Stimulated activated CD4-positive, alpha-beta T cell treated with anti-CD3 and anti-CD28 coated beads, Interleukin-4, amount 100 ng/mL, for 24 hours (primary cell): ENCODE results near the gene THSD4.
"Not testable (repeated sequence)": the region's sequence is repeated elsewhere in the genome, so short reads cannot be mapped to it uniquely, and the experiment has no call there.

ENCODE experiments used
- DNase-seq: peaks from one replicate; pipeline ENCODE4 v3.0.0-alpha.2; 2020

Gene THSD4

GRCh38 chr15:71650603-71651002, 535.3 kb downstream of the THSD4 start:
- DNase-seq = no peak

DNA sequence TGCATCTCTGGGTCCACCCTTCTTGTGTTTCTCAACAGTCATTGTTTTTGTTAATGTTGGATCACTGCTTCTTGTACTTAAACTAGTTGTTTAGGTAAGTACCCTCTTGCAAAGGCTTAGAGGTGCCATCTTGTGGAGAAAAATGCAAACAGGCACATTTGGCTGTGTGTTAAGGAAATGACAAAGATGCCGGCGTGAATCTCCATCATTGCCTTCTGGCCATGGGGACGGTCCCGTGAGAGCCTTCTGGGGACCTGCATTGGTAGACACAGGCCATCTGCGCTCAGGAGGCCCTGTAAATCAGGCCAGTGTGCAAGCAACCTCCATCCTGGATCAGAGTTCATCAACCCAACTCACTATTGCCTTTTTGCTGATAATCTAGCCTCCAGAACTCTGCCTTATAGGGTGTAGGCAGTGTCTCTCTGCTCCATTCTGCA, 536.5 kb downstream of the THSD4 start:
- DNase-seq = no peak

DNA sequence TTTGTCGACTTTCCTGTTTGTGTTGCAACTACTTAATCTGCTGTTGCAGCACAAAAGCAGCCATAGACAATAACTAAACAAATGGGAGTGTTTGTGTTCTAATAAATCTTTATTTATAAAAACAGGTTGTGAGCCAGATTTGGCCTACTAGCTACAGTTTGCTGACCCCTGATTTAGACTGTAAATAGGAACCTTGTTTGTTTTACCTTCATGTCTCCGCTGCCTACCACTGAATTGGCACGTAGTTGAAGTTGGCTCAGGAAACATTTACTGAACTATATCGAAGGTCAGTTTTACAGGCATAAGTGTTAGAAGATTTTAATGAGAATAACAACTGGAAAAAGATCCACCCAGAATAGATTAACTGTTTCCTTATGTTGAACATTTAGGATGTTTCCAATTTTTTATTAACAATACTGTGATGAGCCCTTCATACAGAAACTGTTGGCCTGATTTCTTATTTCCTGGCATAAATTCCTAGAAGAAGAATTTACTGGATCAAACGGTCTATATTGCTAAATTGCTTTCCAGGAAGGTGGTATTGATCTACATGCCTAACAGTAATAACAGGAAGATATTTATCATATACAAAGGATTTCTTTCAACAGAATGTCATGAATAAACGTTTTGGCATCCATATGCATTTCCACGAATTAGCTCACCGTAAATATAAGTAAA, 538.9 kb downstream of the THSD4 start:
- DNase-seq = no peak

DNA sequence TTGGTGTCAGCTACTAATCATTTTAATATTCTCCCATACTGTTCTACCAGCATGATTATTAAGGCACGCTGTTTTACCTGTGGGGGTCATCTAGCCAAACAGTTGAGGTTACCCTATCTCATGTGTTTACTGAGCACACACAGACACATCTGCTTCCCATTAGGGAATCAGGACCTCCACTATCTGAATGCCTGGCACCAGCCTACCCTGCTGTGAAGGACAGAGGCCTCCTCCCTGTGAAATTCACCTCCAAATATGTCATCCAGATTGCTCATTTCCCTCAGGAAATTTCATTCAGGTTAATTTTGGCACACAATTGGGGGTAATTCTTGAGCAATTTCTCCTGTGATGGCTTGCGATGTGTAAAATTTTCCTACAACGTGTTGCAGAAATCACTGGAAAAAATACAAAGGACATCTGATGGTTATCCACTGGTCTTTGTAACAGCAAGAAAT, 539.5 kb downstream of the THSD4 start:
- DNase-seq = no peak

GRCh38 chr15:71656425-71656824, 541.2 kb downstream of the THSD4 start:
- no peak for DNase-seq

GRCh38 chr15:71657141-71657540, 541.9 kb downstream of the THSD4 start:
- DNase-seq = no peak

DNA sequence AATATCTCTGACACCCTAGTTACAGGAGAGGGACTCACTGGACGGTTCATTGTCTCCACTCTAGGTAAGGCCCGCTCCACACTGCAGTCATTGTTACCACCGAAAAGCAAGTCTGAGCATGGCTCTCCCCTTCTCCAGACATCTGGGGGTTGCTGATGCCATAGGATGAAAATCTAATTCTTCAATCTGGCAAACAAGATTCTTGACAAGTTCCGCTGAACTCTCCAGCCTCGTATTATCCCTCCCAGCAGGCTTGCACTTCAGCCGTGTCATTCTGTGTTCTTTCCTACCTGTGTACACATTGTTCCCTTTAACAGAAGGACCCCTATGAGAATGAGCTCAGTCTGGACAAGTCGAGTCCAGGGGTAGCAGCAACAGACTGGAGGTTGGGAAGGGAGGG, 542.8 kb downstream of the THSD4 start:
- no peak for DNase-seq

- DNase-seq = no peak
These were observed 543.8 kb downstream of the THSD4 start for GRCh38 chr15:71658827-71659729.

- no peak for DNase-seq
These were observed 544.4 kb downstream of the THSD4 start for GRCh38 chr15:71659730-71660067.

- DNase-seq = no peak
These were observed 545.2 kb downstream of the THSD4 start for GRCh38 chr15:71660501-71660900.

DNA sequence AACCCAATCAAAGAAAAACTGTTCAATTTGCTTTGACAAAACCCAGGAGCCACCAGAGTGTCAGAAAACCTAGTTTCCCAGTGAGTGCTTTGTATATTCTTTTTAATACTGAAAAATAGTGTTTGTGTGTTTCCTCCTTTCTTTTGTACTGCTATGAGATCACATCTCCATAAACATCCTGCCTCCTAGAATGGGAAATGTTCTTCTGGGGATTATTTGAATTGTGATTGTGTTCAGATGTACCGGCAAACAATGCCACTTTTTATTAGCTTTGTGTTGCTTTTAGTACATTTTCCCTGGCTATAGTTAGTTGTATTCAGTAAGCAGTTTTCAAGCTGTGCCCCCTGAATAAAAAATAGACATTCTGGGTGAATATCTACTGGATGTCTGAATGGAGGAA, 547.0 kb downstream of the THSD4 start:
- DNase-seq = no peak

DNA sequence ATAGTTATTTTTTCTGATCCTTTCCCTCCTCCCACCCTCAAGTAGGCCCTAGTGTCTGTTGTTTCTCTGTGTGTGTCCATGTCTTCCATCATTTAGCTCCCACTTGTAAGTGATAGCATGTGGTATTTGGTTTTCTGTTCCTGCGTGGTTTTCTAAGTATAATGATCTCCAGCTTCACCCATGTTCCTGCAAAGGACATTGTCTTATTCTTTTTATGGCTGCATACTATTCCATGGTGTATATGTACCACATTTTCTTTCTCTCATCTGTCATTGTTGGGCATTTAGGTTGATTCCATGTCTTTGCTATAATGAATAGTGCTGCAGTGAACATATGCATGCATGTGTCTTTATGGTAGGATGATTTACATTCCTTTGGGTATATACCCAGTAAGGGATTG, 549.4 kb downstream of the THSD4 start:
- no peak for DNase-seq

- DNase-seq = no peak
These were observed 551.7 kb downstream of the THSD4 start for GRCh38 chr15:71666763-71667620.

DNA sequence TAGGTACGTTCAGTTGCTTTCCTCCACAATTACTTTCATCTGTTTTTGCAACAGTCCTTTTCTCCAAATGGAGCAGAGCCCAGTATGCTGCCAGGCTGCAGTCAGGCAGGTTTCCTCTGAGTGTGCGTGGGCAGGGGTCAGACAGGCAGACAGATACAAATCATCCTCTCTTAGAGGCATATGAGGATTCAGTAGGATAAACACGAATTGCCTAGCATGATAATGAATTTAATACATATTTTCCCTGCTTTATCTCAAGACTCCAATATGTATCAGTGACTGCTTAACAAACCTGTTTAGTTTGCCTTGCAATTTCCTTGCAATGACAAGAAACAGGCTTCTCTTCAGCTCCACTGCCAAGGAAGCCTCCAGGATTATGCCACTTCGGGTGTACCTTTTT, 554.4 kb downstream of the THSD4 start:
- DNase-seq = no peak

DNA sequence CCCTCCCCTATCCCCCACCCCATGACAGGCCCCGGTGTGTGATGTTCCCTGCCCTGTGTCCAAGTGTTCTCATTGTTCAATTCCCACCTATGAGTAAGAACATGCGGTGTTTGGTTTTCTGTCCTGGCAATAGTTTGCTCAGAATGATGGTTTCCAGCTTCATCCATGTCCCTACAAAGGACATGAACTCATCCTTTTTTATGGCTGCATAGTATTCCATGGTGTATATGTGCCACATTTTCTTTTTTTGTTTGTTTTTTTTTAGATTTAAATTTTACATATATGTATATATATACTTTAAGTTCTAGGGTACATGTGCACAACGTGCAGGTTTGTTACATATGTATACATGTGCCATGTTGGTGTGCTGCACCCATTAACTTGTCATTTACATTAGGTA, 555.0 kb downstream of the THSD4 start:
- not testable (repeated sequence) for DNase-seq

GRCh38 chr15:71674354-71674753, 559.1 kb downstream of the THSD4 start:
- no peak for DNase-seq

DNA sequence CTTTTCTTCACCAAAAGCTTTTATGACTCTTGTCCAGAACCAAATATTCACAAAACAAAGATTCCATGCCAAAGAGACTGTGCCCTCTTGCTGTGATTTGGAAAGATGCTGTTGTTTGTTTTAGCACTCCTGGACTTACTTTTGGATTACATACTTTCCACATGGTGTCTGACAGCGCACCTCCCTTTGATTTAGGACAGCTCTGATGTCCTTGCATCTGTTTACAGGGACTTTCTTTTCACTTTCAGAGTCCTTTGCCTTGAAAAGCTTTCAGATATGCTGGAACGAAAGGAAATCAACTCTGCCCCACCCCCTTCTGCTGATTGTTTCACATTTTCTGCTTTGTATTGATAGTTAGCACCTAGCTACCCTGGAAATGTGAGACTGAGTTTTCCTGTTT, 562.1 kb downstream of the THSD4 start:
- no peak for DNase-seq

GRCh38 chr15:71677766-71678165, 562.5 kb downstream of the THSD4 start:
- no peak for DNase-seq

DNA sequence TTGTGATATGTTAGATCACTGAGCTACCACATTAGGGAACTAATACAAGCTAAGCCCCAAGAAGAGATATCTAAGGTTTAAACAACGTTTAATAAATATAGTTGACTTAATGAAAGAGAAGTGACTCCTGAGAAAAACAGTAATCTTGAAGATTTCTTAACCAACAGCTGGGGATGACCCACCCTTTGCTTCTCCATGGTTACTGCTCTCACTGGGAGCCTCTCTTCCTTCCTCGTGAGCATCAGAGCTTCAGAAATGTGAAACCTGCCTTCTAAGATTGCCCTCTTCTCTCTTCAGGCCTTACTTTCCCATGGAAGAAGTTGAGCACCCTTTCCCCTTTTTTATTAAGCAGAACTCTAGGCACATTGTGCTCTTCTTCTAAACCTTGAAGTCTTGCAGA, 562.9 kb downstream of the THSD4 start:
- no peak for DNase-seq

DNA sequence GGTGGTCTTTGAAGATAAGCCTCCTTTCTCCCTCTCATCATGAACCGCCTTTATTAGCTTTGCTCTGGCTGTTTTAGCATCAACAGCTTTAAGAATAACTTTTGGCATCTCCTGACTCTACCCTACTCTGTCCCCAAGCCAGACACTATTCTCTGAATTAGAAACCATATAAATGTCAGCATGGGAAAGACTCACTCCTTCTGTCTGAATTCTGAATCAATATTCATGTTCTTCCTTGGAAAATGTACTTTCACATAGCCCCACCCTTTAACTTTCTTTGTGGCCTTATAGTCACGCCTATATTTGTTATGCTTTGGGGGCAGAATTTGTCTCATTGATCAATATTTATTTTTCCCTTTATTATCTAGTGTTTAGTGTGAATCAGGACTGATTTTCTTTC, 563.3 kb downstream of the THSD4 start:
- DNase-seq = no peak

DNA sequence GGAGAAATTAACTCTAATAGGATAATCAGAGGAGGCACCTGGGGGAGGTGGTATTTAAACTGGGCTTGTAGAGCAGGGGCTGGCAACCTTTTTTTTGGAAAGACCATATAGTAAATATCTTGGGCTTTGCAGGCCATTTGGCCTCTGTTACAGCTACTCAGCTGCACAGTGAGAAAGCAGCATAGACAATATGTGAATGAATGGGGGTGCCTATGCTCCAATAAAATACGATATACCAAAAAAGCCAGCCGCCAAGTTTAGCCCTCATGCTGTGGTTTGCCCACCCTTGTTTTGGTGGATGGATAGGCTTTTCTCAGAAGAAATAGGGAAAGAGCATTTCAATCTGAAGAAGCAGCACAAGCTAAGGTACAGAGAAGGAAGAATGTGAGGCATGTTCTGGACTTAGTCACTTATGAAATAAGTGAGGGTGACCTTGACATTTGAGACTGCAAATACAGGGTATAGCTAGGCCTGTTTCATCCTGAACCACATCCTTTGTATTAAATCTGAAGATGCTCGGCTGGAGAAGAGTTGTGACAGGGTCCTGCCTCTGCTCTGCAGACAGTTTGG, 564.0 kb downstream of the THSD4 start:
- DNase-seq = no peak

GRCh38 chr15:71679793-71680353, 564.6 kb downstream of the THSD4 start:
- no peak for DNase-seq

- DNase-seq = no peak
These were observed 566.7 kb downstream of the THSD4 start for GRCh38 chr15:71682001-71682400.
